GM23338 (cell line): ENCODE results near the gene SLC49A4. TPM values are rescaled to one million over a fixed set of nuclear protein-coding genes. Genes with fewer than 3 reads are reported as not detected.

Source experiments
- ATAC-seq: fragments of 200-7000 bp; cut with Tn5 transposase; 3 replicates; pipeline ENCODE4 v1.9.1; 2020
- DNase-seq: peaks from one replicate; pipeline ENCODE4 v3.0.0-alpha.2; 2015; ENCODE audit warnings: low spot score
- H2AFZ ChIP-seq: fragments of 200-600 bp; sonication (generic); 2 replicates; pipeline ENCODE4 v1.8.0; 2016; ENCODE audit warnings: antibody characterized with exemption, mild to moderate bottlenecking, moderate library complexity
- H3F3A ChIP-seq: fragments of 200-600 bp; sonication (generic); replicated peaks from 2 replicates; pipeline ENCODE4 v1.8.0; 2017; ENCODE audit warnings: antibody characterized with exemption, mixed run types, low read depth
- H3K27ac ChIP-seq: fragments of 200-600 bp; sonication (generic); 2 replicates; pipeline ENCODE4 v1.6.1; 2016; ENCODE audit warnings: low read depth
- H3K27me3 ChIP-seq: fragments of 200-600 bp; sonication (generic); 2 replicates; pipeline ENCODE4 v1.8.0; 2016; ENCODE audit warnings: mild to moderate bottlenecking, mixed run types, moderate library complexity; ENCODE audit not compliant: insufficient read depth
- H3K36me3 ChIP-seq: fragments of 200-600 bp; sonication (generic); 2 replicates; pipeline ENCODE4 v1.8.0; 2016; ENCODE audit warnings: mild to moderate bottlenecking; ENCODE audit not compliant: insufficient read depth
- H3K4me1 ChIP-seq: fragments of 200-600 bp; sonication (generic); 2 replicates; pipeline ENCODE4 v1.8.0; 2016; ENCODE audit warnings: mild to moderate bottlenecking, moderate library complexity; ENCODE audit not compliant: insufficient read depth
- H3K4me2 ChIP-seq: fragments of 200-600 bp; sonication (generic); 2 replicates; pipeline ENCODE4 v1.7.1; 2017; ENCODE audit warnings: mixed run types
- H3K4me3 ChIP-seq: fragments of 200-600 bp; sonication (generic); 2 replicates; pipeline ENCODE4 v1.6.1; 2016; ENCODE audit warnings: mixed run types
- H3K79me2 ChIP-seq: fragments of 200-600 bp; sonication (generic); replicated peaks from 2 replicates; pipeline ENCODE4 v1.8.0; 2017; ENCODE audit warnings: mild to moderate bottlenecking; ENCODE audit not compliant: insufficient read depth
- H3K9me2 ChIP-seq: fragments of 200-600 bp; sonication (generic); 2 replicates; pipeline ENCODE4 v1.8.0; 2017; ENCODE audit not compliant: insufficient read depth
- H4K20me1 ChIP-seq: fragments of 200-600 bp; sonication (generic); replicated peaks from 2 replicates; pipeline ENCODE4 v1.8.0; 2017; ENCODE audit warnings: mild to moderate bottlenecking; ENCODE audit not compliant: insufficient read depth
- H3K27ac Mint-ChIP-seq: 2 replicates; pipeline ENCODE4 v1.8.0; 2020; ENCODE audit warnings: inconsistent platforms, mild to moderate bottlenecking, moderate library complexity, mixed read lengths
- H3K27me3 Mint-ChIP-seq: 3 replicates; pipeline ENCODE4 v1.8.0; 2022; ENCODE audit warnings: low read depth, mild to moderate bottlenecking, moderate library complexity, mixed read lengths, inconsistent platforms; ENCODE audit not compliant: insufficient read depth, poor library complexity
- H3K36me3 Mint-ChIP-seq: 3 replicates; pipeline ENCODE4 v1.8.0; 2021; ENCODE audit warnings: low read depth, mild to moderate bottlenecking, inconsistent platforms, moderate library complexity, mixed read lengths
- H3K4me1 Mint-ChIP-seq: 3 replicates; pipeline ENCODE4 v1.8.0; 2020; ENCODE audit warnings: mild to moderate bottlenecking, inconsistent platforms, mixed read lengths
- H3K4me3 Mint-ChIP-seq: 3 replicates; pipeline ENCODE4 v1.8.0; 2021; ENCODE audit warnings: moderate library complexity, mild to moderate bottlenecking, inconsistent platforms, mixed read lengths
- H3K9me3 Mint-ChIP-seq: 3 replicates; pipeline ENCODE4 v1.8.0; 2020; ENCODE audit warnings: moderate library complexity, mild to moderate bottlenecking, inconsistent platforms, mixed read lengths
- EZH2 ChIP-seq: fragments of 200-600 bp; sonication (generic); IDR thresholded peaks from one replicate; pipeline ENCODE4 v1.8.0; 2017; ENCODE audit warnings: antibody characterized with exemption, mild to moderate bottlenecking, low read depth; ENCODE audit not compliant: unreplicated experiment
- EZH2phosphoT487 ChIP-seq: fragments of 200-600 bp; sonication (generic); IDR thresholded peaks from one replicate; pipeline ENCODE4 v1.8.1; 2018; ENCODE audit warnings: antibody characterized with exemption; ENCODE audit not compliant: unreplicated experiment
- NANOG ChIP-seq: IDR thresholded peaks from 2 replicates; pipeline ENCODE4 v1.6.1; 2016; ENCODE audit warnings: antibody characterized with exemption, borderline replicate concordance
- POLR2AphosphoS5 ChIP-seq: IDR thresholded peaks from 2 replicates; pipeline ENCODE4 v1.6.1; 2016; ENCODE audit warnings: antibody characterized with exemption, low read depth
- STAT1 ChIP-seq: IDR thresholded peaks from one replicate; pipeline ENCODE4 v1.6.1; 2016; ENCODE audit warnings: antibody characterized with exemption; ENCODE audit not compliant: unreplicated experiment
- ZNF114 ChIP-seq: fragments of 250-450 bp; sonication (Bioruptor Pico); IDR thresholded peaks from 2 replicates; pipeline ENCODE4 v1.5.0; 2020; ENCODE audit warnings: mild to moderate bottlenecking, moderate library complexity
- ZNF462 ChIP-seq: fragments of 250-450 bp; sonication (Bioruptor Pico); IDR thresholded peaks from 2 replicates; pipeline ENCODE4 v1.5.0; 2020; ENCODE audit warnings: mild to moderate bottlenecking, moderate library complexity
- polyA plus RNA-seq: library from polyadenylated mRNA; unstranded; fragments of >200 nt; fragmentation: Nextera tagmentation; extraction: Ambion mirVana; gene quantifications from 2 replicates; pipeline ENCODE4 v1.2.1, GENCODE V29; 2016
- total RNA-seq: library from RNA; depleted of rRNA; stranded (reverse); fragments of >200 nt; shearing (Covaris generic); gene quantifications from 2 replicates; pipeline ENCODE4 v1.2.3, GENCODE V29; 2014
- TF ChIP-seq, protein P1 (sequence below): IDR thresholded peaks from 2 replicates; pipeline ENCODE4 v1.6.1; 2016; ENCODE audit warnings: antibody characterized with exemption
- TF ChIP-seq, protein P2 (sequence below), 2 experiments: fragments of 200-600 bp in 1 of 2; sonication (generic) in 1 of 2; conservative IDR thresholded peaks; 2 replicates each; pipeline versions ENCODE4 v1.5.1 to v1.6.1; 2016 to 2017; ENCODE audit warnings: antibody characterized with exemption in 2 of 2, low read depth in 2 of 2, mild to moderate bottlenecking in 2 of 2, moderate library complexity in 1 of 2

SLC49A4 gene
- total and polyA plus RNA-seq, 2 experiments from 2014 or later = 3.7 to 16.8 TPM

DNA sequence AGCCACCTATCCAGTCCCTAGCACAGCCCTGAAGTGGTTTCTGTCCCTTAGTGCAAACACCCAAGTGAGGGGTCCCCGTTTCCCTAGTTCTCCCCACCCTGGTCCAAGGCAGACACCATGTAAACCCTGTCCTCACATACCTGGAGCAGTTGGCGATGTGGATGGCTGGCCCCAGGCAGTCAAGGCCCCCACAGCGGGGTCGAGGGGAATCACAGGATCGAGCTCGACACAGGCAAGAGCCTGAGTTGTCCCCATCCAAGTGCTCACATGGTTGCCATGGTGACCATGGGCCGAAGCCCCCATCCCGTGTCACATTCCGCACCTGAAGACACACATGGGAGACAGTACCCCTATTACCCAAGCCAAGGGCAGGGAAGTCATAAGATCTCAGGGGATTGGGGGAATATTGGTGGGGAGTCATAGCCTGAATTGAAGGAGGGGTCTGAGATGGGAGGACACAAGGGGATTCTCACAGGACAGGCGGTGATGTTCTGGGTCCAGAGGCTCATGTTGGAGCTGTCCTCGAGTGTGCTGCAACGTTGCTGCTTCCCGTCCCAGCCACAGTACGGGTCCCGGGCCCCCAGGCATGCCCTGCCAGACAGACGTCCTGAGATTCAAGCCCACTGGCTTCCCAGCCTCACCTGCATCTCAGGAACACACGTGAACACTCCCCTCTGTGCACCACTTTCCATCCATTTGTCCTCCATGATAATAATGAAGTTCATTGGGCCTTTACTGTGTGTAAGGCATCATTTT, 120.6 kb downstream of the SLC49A4 start:
- H3K4me1 ChIP-seq = no peaks in the 10 kb centered on the region
- ATAC-seq (no peak), DNase-seq (no peak)
- H3K27ac Mint-ChIP-seq = no peak overlapping the region
- no peaks in the 10 kb centered on the region for H3K4me1 Mint-ChIP-seq
- no peak overlapping the region for H2AFZ ChIP-seq
- H3F3A ChIP-seq = no peaks in the 10 kb centered on the region
- no peak overlapping the region for H3K27ac ChIP-seq
- no peak overlapping the region for H3K4me3 ChIP-seq
- H3K9me2 ChIP-seq = no peaks in the 10 kb centered on the region
- no peaks in the 10 kb centered on the region for H3K79me2 ChIP-seq
- H3K36me3 ChIP-seq = no peaks in the 10 kb centered on the region
- H3K27me3 ChIP-seq = peaks cover 15% of the 10 kb centered on the region
- TF ChIP-seq EZH2 (no peak), NANOG (no peak)
- TF ChIP-seq, protein P1, sequence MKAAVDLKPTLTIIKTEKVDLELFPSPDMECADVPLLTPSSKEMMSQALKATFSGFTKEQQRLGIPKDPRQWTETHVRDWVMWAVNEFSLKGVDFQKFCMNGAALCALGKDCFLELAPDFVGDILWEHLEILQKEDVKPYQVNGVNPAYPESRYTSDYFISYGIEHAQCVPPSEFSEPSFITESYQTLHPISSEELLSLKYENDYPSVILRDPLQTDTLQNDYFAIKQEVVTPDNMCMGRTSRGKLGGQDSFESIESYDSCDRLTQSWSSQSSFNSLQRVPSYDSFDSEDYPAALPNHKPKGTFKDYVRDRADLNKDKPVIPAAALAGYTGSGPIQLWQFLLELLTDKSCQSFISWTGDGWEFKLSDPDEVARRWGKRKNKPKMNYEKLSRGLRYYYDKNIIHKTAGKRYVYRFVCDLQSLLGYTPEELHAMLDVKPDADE = no peak
- no peaks in the 10 kb centered on the region for H3K9me3 Mint-ChIP-seq
- peaks cover 2% of the 10 kb centered on the region; the same call in 2 of the 3 replicates for H3K36me3 Mint-ChIP-seq
- no peaks in the 10 kb centered on the region for H4K20me1 ChIP-seq
- H3K27me3 Mint-ChIP-seq = peaks cover 4% of the 10 kb centered on the region
- H3K4me2 ChIP-seq = no peak overlapping the region
- no peak overlapping the region for H3K4me3 Mint-ChIP-seq

DNA sequence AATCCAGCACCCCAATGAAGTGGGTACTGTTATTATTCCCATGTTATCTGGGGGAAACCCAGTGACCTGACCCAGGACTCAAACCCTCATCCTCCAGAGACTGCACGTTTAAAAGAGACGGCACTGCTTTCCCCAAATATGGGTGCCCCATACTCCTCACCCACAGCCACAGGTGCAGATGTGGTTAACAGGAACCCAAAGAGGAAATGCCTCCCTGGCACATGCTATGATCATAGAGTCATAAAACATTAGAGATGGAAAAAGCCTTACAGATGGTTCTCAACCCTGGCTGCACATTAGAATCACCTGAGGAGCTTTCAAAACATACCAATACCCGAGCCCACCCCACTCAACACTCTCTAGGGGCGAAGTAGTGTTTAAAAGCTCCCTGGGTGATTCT, 121.2 kb downstream of the SLC49A4 start:
- no peak overlapping the region for H3K4me2 ChIP-seq
- Mint-ChIP-seq H3K27ac (no peak overlapping the region), H3K4me3 (no peak overlapping the region), H3K9me3 (no peaks in the 10 kb centered on the region), H3K27me3 (peaks cover 4% of the 10 kb centered on the region), H3K36me3 (peaks cover 2% of the 10 kb centered on the region; the same call in 1 of the 3 replicates), H3K4me1 (no peaks in the 10 kb centered on the region)
- H3K27ac ChIP-seq = no peak overlapping the region
- H3K36me3 ChIP-seq = no peaks in the 10 kb centered on the region
- H3K79me2 ChIP-seq = no peaks in the 10 kb centered on the region
- H3K4me3 ChIP-seq = no peak overlapping the region
- no peaks in the 10 kb centered on the region for H4K20me1 ChIP-seq
- H2AFZ ChIP-seq = no peak overlapping the region
- no peaks in the 10 kb centered on the region for H3K9me2 ChIP-seq
- no peaks in the 10 kb centered on the region for H3F3A ChIP-seq
- ATAC-seq (no peak), DNase-seq (no peak)
- H3K27me3 ChIP-seq = peaks cover 17% of the 10 kb centered on the region
- H3K4me1 ChIP-seq = no peaks in the 10 kb centered on the region
- TF ChIP-seq ZNF462 (no peak), EZH2 (no peak), EZH2phosphoT487 (no peak), STAT1 (no peak), POLR2AphosphoS5 (no peak), ZNF114 (CRISPR knock-in tag) (no peak)
- TF ChIP-seq, protein P2, sequence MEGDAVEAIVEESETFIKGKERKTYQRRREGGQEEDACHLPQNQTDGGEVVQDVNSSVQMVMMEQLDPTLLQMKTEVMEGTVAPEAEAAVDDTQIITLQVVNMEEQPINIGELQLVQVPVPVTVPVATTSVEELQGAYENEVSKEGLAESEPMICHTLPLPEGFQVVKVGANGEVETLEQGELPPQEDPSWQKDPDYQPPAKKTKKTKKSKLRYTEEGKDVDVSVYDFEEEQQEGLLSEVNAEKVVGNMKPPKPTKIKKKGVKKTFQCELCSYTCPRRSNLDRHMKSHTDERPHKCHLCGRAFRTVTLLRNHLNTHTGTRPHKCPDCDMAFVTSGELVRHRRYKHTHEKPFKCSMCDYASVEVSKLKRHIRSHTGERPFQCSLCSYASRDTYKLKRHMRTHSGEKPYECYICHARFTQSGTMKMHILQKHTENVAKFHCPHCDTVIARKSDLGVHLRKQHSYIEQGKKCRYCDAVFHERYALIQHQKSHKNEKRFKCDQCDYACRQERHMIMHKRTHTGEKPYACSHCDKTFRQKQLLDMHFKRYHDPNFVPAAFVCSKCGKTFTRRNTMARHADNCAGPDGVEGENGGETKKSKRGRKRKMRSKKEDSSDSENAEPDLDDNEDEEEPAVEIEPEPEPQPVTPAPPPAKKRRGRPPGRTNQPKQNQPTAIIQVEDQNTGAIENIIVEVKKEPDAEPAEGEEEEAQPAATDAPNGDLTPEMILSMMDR (conservative IDR thresholded peaks at IDR 0.05; ENCODE audit: low read depth in 2 of 2) = no peak
